G401.6 (cell line): Measurements from ENCODE around the gene RPS19BP1.

ENCODE experiments used
- FAIRE-seq: peaks from 2 replicates; lab custom pipeline; 2012; peaks lifted over from hg19 to GRCh38; lab: Jason Lieb, UNC

The RPS19BP1 gene

DNA sequence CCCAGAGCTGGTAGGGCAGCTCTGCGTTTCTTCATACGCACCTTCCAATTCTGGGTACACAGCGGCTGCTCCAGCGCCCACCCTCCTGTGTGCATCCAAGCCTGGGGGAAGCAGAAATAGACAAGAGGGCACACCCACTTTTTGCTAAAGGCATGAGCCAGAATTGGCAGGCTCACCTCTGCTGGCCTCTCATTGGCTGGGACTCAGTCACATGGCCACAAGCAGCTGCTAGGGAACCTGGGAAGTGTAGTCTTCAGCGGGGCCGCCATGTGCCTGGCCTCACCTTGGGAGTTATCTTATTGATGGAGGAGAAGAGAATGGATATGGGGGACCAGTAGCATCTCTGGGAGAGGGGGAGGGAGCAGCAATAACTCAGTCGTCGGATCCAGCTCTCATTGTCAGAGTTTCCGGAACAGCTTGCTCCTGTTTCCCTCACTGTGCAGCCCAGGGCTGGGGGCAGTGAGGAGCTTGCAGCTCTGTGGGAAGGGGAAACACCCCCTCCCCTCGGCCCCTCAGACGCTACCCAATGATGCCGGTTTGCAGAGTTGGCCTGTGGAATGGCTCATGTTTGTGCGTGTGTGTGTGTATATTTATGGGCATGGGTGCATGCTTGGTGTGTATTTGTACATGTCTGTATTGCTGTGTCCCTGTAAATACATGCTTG is 42.3 kb downstream of the RPS19BP1 start:
- FAIRE-seq: peak; percentile 94

DNA sequence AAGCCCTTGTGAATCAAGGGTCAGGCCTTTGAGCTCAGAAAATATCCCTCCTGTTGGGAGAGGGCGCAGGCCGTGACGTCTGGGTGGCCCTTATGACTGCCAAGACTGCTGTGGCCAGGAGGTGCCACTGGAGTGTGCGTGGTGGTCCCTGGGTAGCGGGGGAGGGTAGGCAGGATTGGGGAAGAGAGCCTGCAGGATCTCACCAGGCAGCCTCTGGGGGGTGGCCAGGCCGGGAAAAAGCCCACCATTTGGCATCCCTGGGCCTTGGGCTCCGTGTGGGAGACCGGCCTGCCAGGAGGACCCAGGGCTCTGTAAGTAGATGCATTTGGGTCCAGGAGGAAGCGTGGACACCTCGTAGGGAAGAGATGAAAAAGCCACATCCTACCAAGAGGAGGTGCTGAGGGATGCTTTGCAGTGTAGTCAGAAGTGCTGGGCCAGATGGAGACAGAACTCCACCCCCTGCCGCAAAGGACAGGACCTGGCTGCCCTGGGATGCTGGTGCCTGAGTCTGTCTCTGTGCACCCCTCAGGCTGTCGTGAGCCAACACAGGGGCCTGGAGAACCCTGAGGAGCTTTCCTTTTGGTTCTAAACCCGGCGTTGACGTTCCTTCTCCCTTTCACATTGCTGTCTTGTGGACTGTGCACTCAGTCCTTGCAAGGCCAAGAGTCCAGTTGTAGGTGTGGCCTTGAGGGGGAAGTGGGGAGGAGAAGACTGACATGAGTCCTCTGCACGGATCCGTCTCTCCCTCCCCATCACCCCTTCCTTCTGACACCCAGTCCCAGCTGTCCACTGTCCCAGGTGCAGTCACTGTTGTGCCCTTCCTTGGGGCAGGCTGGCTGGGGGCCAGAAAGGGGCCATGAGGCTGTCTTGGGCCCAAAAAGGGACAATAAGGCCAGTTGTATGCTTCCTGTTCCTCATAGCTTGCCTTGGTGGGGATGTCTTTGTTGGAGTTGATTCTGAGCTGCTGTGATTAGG is 43.2 kb downstream of the RPS19BP1 start:
- no peak for FAIRE-seq

GRCh38 chr22:39488563-39489083 is 43.9 kb downstream of the RPS19BP1 start:
- FAIRE-seq: no peak

DNA sequence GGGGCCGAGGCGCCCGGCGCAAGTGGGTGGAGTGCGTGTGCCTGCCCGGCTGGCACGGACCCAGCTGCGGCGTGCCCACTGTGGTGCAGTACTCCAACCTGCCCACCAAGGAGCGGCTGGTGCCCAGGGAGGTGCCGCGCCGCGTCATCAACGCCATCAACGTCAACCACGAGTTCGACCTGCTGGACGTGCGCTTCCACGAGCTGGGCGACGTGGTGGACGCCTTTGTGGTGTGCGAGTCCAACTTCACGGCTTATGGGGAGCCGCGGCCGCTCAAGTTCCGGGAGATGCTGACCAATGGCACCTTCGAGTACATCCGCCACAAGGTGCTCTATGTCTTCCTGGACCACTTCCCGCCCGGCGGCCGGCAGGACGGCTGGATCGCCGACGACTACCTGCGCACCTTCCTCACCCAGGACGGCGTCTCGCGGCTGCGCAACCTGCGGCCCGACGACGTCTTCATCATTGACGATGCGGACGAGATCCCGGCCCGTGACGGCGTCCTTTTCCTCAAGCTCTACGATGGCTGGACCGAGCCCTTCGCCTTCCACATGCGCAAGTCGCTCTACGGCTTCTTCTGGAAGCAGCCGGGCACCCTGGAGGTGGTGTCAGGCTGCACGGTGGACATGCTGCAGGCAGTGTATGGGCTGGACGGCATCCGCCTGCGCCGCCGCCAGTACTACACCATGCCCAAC is 44.6 kb downstream of the RPS19BP1 start:
- no peak for FAIRE-seq

GRCh38 chr22:39486951-39487825 is 45.4 kb downstream of the RPS19BP1 start:
- FAIRE-seq: no peak

DNA sequence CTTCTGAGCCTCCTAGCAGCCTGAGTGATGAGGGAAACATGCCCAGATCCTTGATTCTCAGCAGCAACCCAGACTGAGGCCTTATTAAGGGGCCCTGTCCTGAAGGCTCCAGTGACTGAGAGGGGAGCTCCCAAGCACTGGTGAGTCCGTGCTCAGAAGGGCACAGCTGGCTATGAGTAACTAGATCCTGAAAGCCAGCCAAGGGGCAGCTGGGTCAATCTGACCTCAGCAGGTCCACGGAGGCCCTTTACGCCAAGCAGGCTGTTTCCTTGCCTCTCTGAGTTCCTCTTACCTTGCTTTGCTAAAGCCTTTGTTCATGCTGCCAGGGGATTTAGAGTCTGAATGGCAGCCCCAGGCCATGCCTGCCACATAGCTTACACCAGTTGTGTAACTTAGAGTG is 49.8 kb downstream of the RPS19BP1 start:
- FAIRE-seq: no peak

- no peak for FAIRE-seq
These were observed 51.0 kb downstream of the RPS19BP1 start for GRCh38 chr22:39481595-39481994.

- no peak for FAIRE-seq
These were observed 51.5 kb downstream of the RPS19BP1 start for GRCh38 chr22:39481054-39481453.

GRCh38 chr22:39480557-39480956 is 52.0 kb downstream of the RPS19BP1 start:
- no peak for FAIRE-seq

GRCh38 chr22:39479254-39479653 is 53.3 kb downstream of the RPS19BP1 start:
- FAIRE-seq: no peak
